IMR-90 (cell line): ENCODE results near the gene GRIK3. TPM values are rescaled to one million over a fixed set of nuclear protein-coding genes. Genes with fewer than 3 reads are reported as not detected.

Experiments used
- ATAC-seq: fragments of 200-7000 bp; cut with Tn5 transposase; 2 replicates; pipeline ENCODE4 v1.9.1; 2020; ENCODE audit warnings: low read depth, mild to moderate bottlenecking, moderate library complexity
- BruUV-seq: library from RNA; stranded (reverse); fragments of 400-500 nt; replicated peaks from 2 replicates; lab custom pipeline; 2021; lab: Mats Ljungman, UMichigan
- CTCF ChIA-PET: fragments of 300-600 bp; formaldehyde crosslinking; extraction: SDS; loops from one replicate; lab custom pipeline; 2021; ENCODE audit warnings: antibody characterized with exemption; lab: Yijun Ruan, JAX
- POLR2A ChIA-PET: fragments of 300-600 bp; sonication (Branson Sonifier 250); formaldehyde crosslinking; loops from one replicate; lab custom pipeline; 2022; ENCODE audit warnings: antibody characterized with exemption; ENCODE audit not compliant: unreplicated experiment; lab: Charles Lee
- DNase-seq: peaks from one replicate; pipeline ENCODE4 v3.0.0; 2013
- H2AFZ ChIP-seq: replicated peaks from 2 replicates; pipeline ENCODE3; 2013; ENCODE audit warnings: low read length, mild to moderate bottlenecking; ENCODE audit not compliant: poor library complexity
- H2AK5ac ChIP-seq: 2 replicates; pipeline ENCODE4 v1.6.1; 2013; ENCODE audit warnings: low read depth, low read length, inconsistent platforms
- H2AK9ac ChIP-seq: replicated peaks from 2 replicates; pipeline ENCODE3; 2013; ENCODE audit warnings: mild to moderate bottlenecking, low read depth, low read length, moderate library complexity; ENCODE audit not compliant: poor library complexity
- H2BK120ac ChIP-seq: 2 replicates; pipeline ENCODE4 v1.6.1; 2013; ENCODE audit warnings: low read depth, low read length, inconsistent platforms
- H2BK15ac ChIP-seq: 3 replicates; pipeline ENCODE4 v1.6.1; 2013; ENCODE audit warnings: low read depth, low read length, inconsistent platforms
- H2BK20ac ChIP-seq: 2 replicates; pipeline ENCODE4 v1.6.1; 2013; ENCODE audit warnings: low read depth, mild to moderate bottlenecking, inconsistent platforms, low read length, moderate library complexity
- H2BK5ac ChIP-seq: 2 replicates; pipeline ENCODE4 v1.6.1; 2013; ENCODE audit warnings: mild to moderate bottlenecking, low read depth, low read length, inconsistent platforms; ENCODE audit not compliant: poor library complexity, severe bottlenecking
- H3K14ac ChIP-seq: replicated peaks from 2 replicates; pipeline ENCODE4 v1.6.1; 2013; ENCODE audit warnings: low read depth, low read length, inconsistent platforms
- H3K18ac ChIP-seq: 2 replicates; pipeline ENCODE4 v1.6.1; 2013; ENCODE audit warnings: low read depth, low read length, control low read depth
- H3K23ac ChIP-seq: 2 replicates; pipeline ENCODE4 v1.6.1; 2013; ENCODE audit warnings: low read depth, low read length, inconsistent platforms
- H3K27ac ChIP-seq: 2 replicates; pipeline ENCODE4 v1.5.1; 2013; ENCODE audit warnings: mild to moderate bottlenecking, control low read depth, low read length; ENCODE audit not compliant: insufficient read depth
- H3K27me3 ChIP-seq: 2 replicates; pipeline ENCODE4 v1.6.1; 2013; ENCODE audit warnings: low read length; ENCODE audit not compliant: control insufficient read depth, insufficient read depth
- H3K36me3 ChIP-seq: 2 replicates; pipeline ENCODE4 v1.6.1; 2013; ENCODE audit warnings: low read length, mixed read lengths; ENCODE audit not compliant: control insufficient read depth, insufficient read depth
- H3K4ac ChIP-seq: 2 replicates; pipeline ENCODE4 v1.6.1; 2013; ENCODE audit warnings: low read depth, low read length, inconsistent platforms
- H3K4me1 ChIP-seq: 2 replicates; pipeline ENCODE4 v1.6.1; 2013; ENCODE audit warnings: low read length, mixed read lengths; ENCODE audit not compliant: control insufficient read depth, insufficient read depth
- H3K4me2 ChIP-seq: 2 replicates; pipeline ENCODE4 v1.6.1; 2013; ENCODE audit warnings: low read depth, mild to moderate bottlenecking, control low read depth, low read length, moderate library complexity
- H3K4me3 ChIP-seq: 2 replicates; pipeline ENCODE4 v1.5.1; 2013; ENCODE audit warnings: low read depth, mild to moderate bottlenecking, control low read depth, low read length, moderate library complexity; ENCODE audit not compliant: insufficient read depth
- H3K56ac ChIP-seq: 2 replicates; pipeline ENCODE4 v1.6.1; 2013; ENCODE audit warnings: low read length, inconsistent platforms; ENCODE audit not compliant: insufficient read depth; ENCODE audit errors: extremely low read depth
- H3K79me1 ChIP-seq, 2 experiments: 2 replicates each; pipeline ENCODE4 v1.6.1; 2013; ENCODE audit warnings: low read length in 2 of 2, inconsistent platforms in 1 of 2, low read depth in 1 of 2
- H3K9ac ChIP-seq: 2 replicates; pipeline ENCODE4 v1.6.1; 2013; ENCODE audit warnings: low read depth, low read length, control low read depth
- H3K9me1 ChIP-seq: 2 replicates; pipeline ENCODE4 v1.6.1; 2013; ENCODE audit warnings: low read length, inconsistent platforms; ENCODE audit not compliant: insufficient read depth
- H3K9me3 ChIP-seq: 2 replicates; pipeline ENCODE4 v1.6.1; 2013; ENCODE audit warnings: low read length; ENCODE audit not compliant: control insufficient read depth, insufficient read depth
- H4K20me1 ChIP-seq: 2 replicates; pipeline ENCODE4 v1.6.1; 2013; ENCODE audit warnings: low read length, inconsistent platforms; ENCODE audit not compliant: insufficient read depth
- H4K5ac ChIP-seq: 2 replicates; pipeline ENCODE4 v1.6.1; 2013; ENCODE audit warnings: mild to moderate bottlenecking, low read depth, low read length, control low read depth
- H4K8ac ChIP-seq, 2 experiments: 2 replicates each; pipeline ENCODE4 v1.6.1; 2013; ENCODE audit warnings: low read depth in 2 of 2, low read length in 2 of 2, control low read depth in 1 of 2, inconsistent platforms in 1 of 2
- H4K91ac ChIP-seq: 2 replicates; pipeline ENCODE4 v1.6.1; 2013; ENCODE audit warnings: low read depth, low read length, inconsistent platforms; ENCODE audit not compliant: insufficient read depth
- MXI1 ChIP-seq: IDR thresholded peaks from 2 replicates; pipeline ENCODE4 v1.6.1; 2012; ENCODE audit warnings: low read depth, mild to moderate bottlenecking, low read length, moderate library complexity, borderline replicate concordance
- WGBS, 2 experiments: methylation state at CpG; one replicate each; pipeline versions ENCODE4 v1.1.5 to v1.1.7; 2013; ENCODE audit warnings: missing lambda C conversion rate in 2 of 2; ENCODE audit not compliant: insufficient read length in 1 of 2; ENCODE audit errors: extremely low coverage in 2 of 2; 5-methylcytosine and 5-hydroxymethylcytosine counted together
- dilution Hi-C: fragments of 300-500 bp; cut with HindIII; formaldehyde crosslinking; loops from one replicate; pipeline ENCODE4 v1.14.3; 2018; ENCODE audit warnings: low sequenced_read_pairs; ENCODE audit not compliant: unreplicated experiment
- in situ Hi-C: fragments of 300-500 bp; cut with MboI; formaldehyde crosslinking; loops from 3 replicates; pipeline ENCODE4 v1.14.3; 2019; ENCODE audit warnings: low sequenced_read_pairs, inconsistent platforms, mixed read lengths
- intact Hi-C: fragments of 100-400 bp; cut with micrococcal nuclease; formaldehyde crosslinking; loops from 2 replicates; pipeline ENCODE4 v1.10.0; 2022
- polyA plus RNA-seq, 3 experiments: library from polyadenylated mRNA; depleted of rRNA; stranded (reverse); fragments of >200 nt; gene quantifications; 2 replicates each; pipeline ENCODE4 v1.2.3, GENCODE V29; 2012; ENCODE audit warnings: low replicate concordance in 1 of 3
- total RNA-seq: library from RNA; depleted of rRNA; stranded (reverse); fragments of >200 nt; gene quantifications from 2 replicates; pipeline ENCODE4 v1.2.3, GENCODE V29; 2012

The GRIK3 gene
- total and polyA plus RNA-seq, 2 of the 4 experiments (the other 2 are of a cell fraction): not detected

DNA sequence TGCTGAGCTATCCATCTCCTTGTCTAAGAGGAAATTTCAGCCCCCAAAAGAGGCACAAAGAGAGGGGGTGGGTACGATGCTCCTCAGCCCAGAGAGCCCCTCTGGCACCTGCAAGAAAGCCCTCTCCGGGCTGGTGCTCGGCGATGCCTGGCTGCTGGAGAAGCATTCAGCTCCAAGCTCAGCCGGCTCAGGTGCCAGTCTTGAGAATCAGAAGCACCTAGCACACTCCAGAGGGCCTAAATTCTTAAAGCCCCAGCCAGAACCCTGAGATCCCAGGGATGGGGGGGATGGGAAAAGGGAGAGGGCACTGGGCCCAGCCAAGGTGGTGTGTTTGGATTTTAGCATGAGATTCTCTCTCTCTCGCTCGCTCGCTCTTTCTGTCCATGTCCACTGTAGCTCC lies 2.9 kb downstream of the GRIK3 start:
- no peak for TF ChIP-seq MXI1
- no peak overlapping the region for H3K14ac ChIP-seq
- no peak overlapping the region for H4K91ac ChIP-seq
- no peak overlapping the region for H2AK5ac ChIP-seq
- H3K18ac ChIP-seq: no peak overlapping the region
- no peak overlapping the region for H2AK9ac ChIP-seq
- no peak overlapping the region for H3K23ac ChIP-seq
- H3K4me2 ChIP-seq: no peak overlapping the region
- no CpG with 5 or more reads among the region's 8 CpGs for WGBS, 2 experiments
- H3K27ac ChIP-seq: no peak overlapping the region
- BruUV-seq: no TSS peak
- no peak overlapping the region for H3K4ac ChIP-seq
- no peak overlapping the region for H2BK20ac ChIP-seq
- POLR2A ChIA-PET: no interaction called here
- no peaks in the 10 kb centered on the region for H3K9me3 ChIP-seq
- H2AFZ ChIP-seq: no peak overlapping the region
- no peaks in the 10 kb centered on the region for H3K79me1 ChIP-seq
- no peaks in the 10 kb centered on the region; the same call in 1 of the 2 replicates for H3K9me1 ChIP-seq
- no peaks in the 10 kb centered on the region for H3K36me3 ChIP-seq
- in situ Hi-C loops (no loop called here), dilution Hi-C loops (no loop called here), intact Hi-C loops (no loop called here)
- CTCF ChIA-PET: no interaction called here
- H3K27me3 ChIP-seq: peaks cover 39% of the 10 kb centered on the region
- H2BK120ac ChIP-seq: no peak overlapping the region
- no peaks in the 10 kb centered on the region for H4K20me1 ChIP-seq
- no peak overlapping the region for H3K9ac ChIP-seq
- ATAC-seq: no peak
- no peak overlapping the region for H4K8ac ChIP-seq
- H4K5ac ChIP-seq: no peak overlapping the region
- no peak for DNase-seq
- H2BK15ac ChIP-seq: no peak overlapping the region
- H3K56ac ChIP-seq: no peak overlapping the region
- H3K4me3 ChIP-seq: no peak overlapping the region
- H3K4me1 ChIP-seq: no peaks in the 10 kb centered on the region
- no peak overlapping the region for H2BK5ac ChIP-seq
